CD14-positive monocyte (primary cell): ENCODE measurements around the gene GSTCD. TPM values are rescaled to one million over a fixed set of nuclear protein-coding genes. Genes with fewer than 3 reads are reported as not detected.

ENCODE experiments used
- DNase-seq, 3 donors: peaks; one replicate each; pipeline ENCODE4 v3.0.0-alpha.2; 2011 to 2022
- H2AFZ ChIP-seq: 2 replicates; pipeline ENCODE4 v1.6.0; 2012; ENCODE audit warnings: mild to moderate bottlenecking, low read depth, low read length, inconsistent platforms; ENCODE audit not compliant: insufficient read depth, poor library complexity, severe bottlenecking
- H3K27ac ChIP-seq, 2 donors: 1 replicate in 1 of 2; 2 replicates in 1 of 2; pipeline ENCODE4 v1.5.1; 2012 to 2013; ENCODE audit warnings: low read length in 2 of 2, control low read depth in 1 of 2, inconsistent platforms in 1 of 2, low read depth in 1 of 2, mild to moderate bottlenecking in 1 of 2
- H3K27me3 ChIP-seq, 2 donors: one replicate each; pipeline versions ENCODE4 v1.6.0 to v1.6.1; 2011 to 2013; ENCODE audit warnings: low read length in 2 of 2; ENCODE audit not compliant: control insufficient read depth in 2 of 2, insufficient read depth in 2 of 2
- H3K36me3 ChIP-seq, 2 donors: replicated peaks in 1 of 2; 1 replicate in 1 of 2; 2 replicates in 1 of 2; pipeline versions ENCODE4 v1.5.1 to v1.6.1; 2012 to 2013; ENCODE audit warnings: low read length in 2 of 2, control low read depth in 1 of 2, inconsistent platforms in 1 of 2, mild to moderate bottlenecking in 1 of 2; ENCODE audit not compliant: insufficient read depth in 2 of 2, control insufficient read depth in 1 of 2
- H3K4me1 ChIP-seq, 2 donors: 1 replicate in 1 of 2; 2 replicates in 1 of 2; pipeline versions ENCODE4 v1.5.1 to v1.6.1; 2012 to 2013; ENCODE audit warnings: low read length in 2 of 2, control low read depth in 1 of 2, inconsistent platforms in 1 of 2, mild to moderate bottlenecking in 1 of 2, moderate library complexity in 1 of 2; ENCODE audit not compliant: insufficient read depth in 2 of 2, control insufficient read depth in 1 of 2
- H3K4me2 ChIP-seq: replicated peaks from 2 replicates; pipeline ENCODE3; 2012; ENCODE audit warnings: low read length, moderate library complexity, mild to moderate bottlenecking; ENCODE audit not compliant: poor library complexity, severe bottlenecking; ENCODE audit errors: extremely low read depth
- H3K4me3 ChIP-seq, 3 experiments: fragments of 200-600 bp in 1 of 3; sonication (generic) in 1 of 3; replicated peaks in 1 of 3; 1 replicate in 2 of 3; 2 replicates in 1 of 3; pipeline ENCODE4 v1.5.1; 2011 to 2013; ENCODE audit warnings: low read length in 3 of 3, mild to moderate bottlenecking in 3 of 3, control low read depth in 2 of 3, low read depth in 2 of 3, inconsistent platforms in 1 of 3, moderate library complexity in 1 of 3
- H3K79me2 ChIP-seq: 2 replicates; pipeline ENCODE4 v1.6.0; 2012; ENCODE audit warnings: mild to moderate bottlenecking, control low read depth, inconsistent platforms, low read length, moderate library complexity; ENCODE audit not compliant: insufficient read depth
- H3K9ac ChIP-seq: 2 replicates; pipeline ENCODE4 v1.6.0; 2017; ENCODE audit warnings: low read length, mild to moderate bottlenecking; ENCODE audit not compliant: insufficient read depth, poor library complexity, severe bottlenecking
- H3K9me3 ChIP-seq, 2 donors: replicated peaks in 1 of 2; 1 replicate in 1 of 2; 2 replicates in 1 of 2; pipeline versions ENCODE4 v1.5.1 to v1.6.1; 2012 to 2013; ENCODE audit warnings: low read length in 2 of 2, control low read depth in 1 of 2; ENCODE audit not compliant: control insufficient read depth in 1 of 2, insufficient read depth in 1 of 2
- H4K20me1 ChIP-seq: 2 replicates; pipeline ENCODE4 v1.6.0; 2012; ENCODE audit warnings: mild to moderate bottlenecking, low read length, control low read depth, moderate library complexity; ENCODE audit not compliant: insufficient read depth
- H3K27ac Mint-ChIP-seq, 7 donors: one replicate each; pipeline ENCODE4 v1.8.0; 2020; ENCODE audit warnings: mild to moderate bottlenecking in 7 of 7, mixed read lengths in 7 of 7, moderate library complexity in 6 of 7, inconsistent platforms in 2 of 7
- H3K27me3 Mint-ChIP-seq, 3 donors: one replicate each; pipeline ENCODE4 v1.8.0; 2021 to 2022; ENCODE audit warnings: low read depth in 3 of 3, mild to moderate bottlenecking in 3 of 3, mixed read lengths in 3 of 3, moderate library complexity in 3 of 3, inconsistent platforms in 1 of 3
- H3K36me3 Mint-ChIP-seq, 2 donors: one replicate each; pipeline ENCODE4 v1.8.0; 2020; ENCODE audit warnings: mixed read lengths in 2 of 2, inconsistent platforms in 1 of 2, mild to moderate bottlenecking in 1 of 2
- H3K4me1 Mint-ChIP-seq: one replicate; pipeline ENCODE4 v1.8.0; 2020; ENCODE audit warnings: mild to moderate bottlenecking, mixed read lengths
- H3K4me3 Mint-ChIP-seq, 2 donors: one replicate each; pipeline ENCODE4 v1.8.0; 2020; ENCODE audit warnings: mild to moderate bottlenecking in 2 of 2, mixed read lengths in 2 of 2, moderate library complexity in 1 of 2
- H3K9me3 Mint-ChIP-seq, 7 donors: one replicate each; pipeline ENCODE4 v1.8.0; 2020 to 2022; ENCODE audit warnings: mixed read lengths in 7 of 7, mild to moderate bottlenecking in 6 of 7, moderate library complexity in 6 of 7, inconsistent platforms in 2 of 7
- WGBS: methylation state at CpG from one replicate; pipeline ENCODE4 v1.1.5; 2013; ENCODE audit warnings: missing lambda C conversion rate; ENCODE audit not compliant: insufficient coverage; 5-methylcytosine and 5-hydroxymethylcytosine counted together
- intact Hi-C, 2 donors: fragments of 100-400 bp; cut with micrococcal nuclease; formaldehyde crosslinking; loops; one replicate each; pipeline versions ENCODE4 v1.15.0 to v1.15.1; 2023
- polyA plus RNA-seq, 3 donors: library from polyadenylated mRNA; depleted of rRNA in 1 of 3; unstranded in 2 of 3; stranded (reverse) in 1 of 3; fragments of 300-500 nt in 2 of 3; fragments of >200 nt in 1 of 3; fragmentation: Illumina TruSeq in 2 of 3; gene quantifications; 1 replicate in 2 of 3; 2 replicates in 1 of 3; pipeline ENCODE4 v1.2.3, GENCODE V29; 2012 to 2021
- TF ChIP-seq, protein P1 (sequence below): fragments of 200-600 bp; IDR thresholded peaks from one replicate; pipeline ENCODE4 v1.8.0; 2022; ENCODE audit warnings: antibody characterized with exemption, mild to moderate bottlenecking

Gene GSTCD
- polyA plus RNA-seq, 3 donors = 0.93 to 1.5 (median 1.2) TPM

DNA sequence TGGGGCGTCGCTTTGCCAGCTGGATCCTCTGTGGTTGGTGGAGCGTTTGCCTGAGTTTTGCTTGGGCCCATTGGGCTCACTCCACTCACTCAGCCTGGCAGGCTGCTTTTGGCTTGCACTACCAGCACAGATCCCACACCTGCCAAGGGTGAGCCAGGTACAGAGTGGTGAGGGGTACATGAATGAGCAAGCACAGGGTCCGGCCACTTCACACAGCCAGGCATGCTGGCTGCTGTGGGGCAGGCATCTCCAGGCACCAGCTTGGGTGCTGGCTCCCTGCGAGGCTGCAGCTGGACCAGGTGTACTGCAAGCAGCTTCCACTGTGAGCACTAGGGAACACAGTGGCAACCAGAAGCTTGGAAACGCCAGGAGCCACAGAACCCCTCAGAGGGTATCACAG, 126.6 kb downstream of the GSTCD start:
- H3K4me2 ChIP-seq = no peak overlapping the region
- H3K9me3 ChIP-seq = peaks cover 0 to 16% of the 10 kb centered on the region in 2 donors
- no peaks in the 10 kb centered on the region for H4K20me1 ChIP-seq
- no peaks in the 10 kb centered on the region for H3K79me2 ChIP-seq
- Mint-ChIP-seq H3K27me3 (peaks cover 0 to 2% (median 0%) of the 10 kb centered on the region in 3 donors), H3K9me3 (peaks cover 0 to 7% (median 5%) of the 10 kb centered on the region in 7 donors), H3K27ac (no peak overlapping the region), H3K36me3 (peaks cover 19 to 20% of the 10 kb centered on the region in 2 donors), H3K4me1 (no peaks in the 10 kb centered on the region), H3K4me3 (no peak overlapping the region)
- no peaks in the 10 kb centered on the region for H3K4me1 ChIP-seq
- no peak overlapping the region for H3K4me3 ChIP-seq
- TF ChIP-seq, protein P1, sequence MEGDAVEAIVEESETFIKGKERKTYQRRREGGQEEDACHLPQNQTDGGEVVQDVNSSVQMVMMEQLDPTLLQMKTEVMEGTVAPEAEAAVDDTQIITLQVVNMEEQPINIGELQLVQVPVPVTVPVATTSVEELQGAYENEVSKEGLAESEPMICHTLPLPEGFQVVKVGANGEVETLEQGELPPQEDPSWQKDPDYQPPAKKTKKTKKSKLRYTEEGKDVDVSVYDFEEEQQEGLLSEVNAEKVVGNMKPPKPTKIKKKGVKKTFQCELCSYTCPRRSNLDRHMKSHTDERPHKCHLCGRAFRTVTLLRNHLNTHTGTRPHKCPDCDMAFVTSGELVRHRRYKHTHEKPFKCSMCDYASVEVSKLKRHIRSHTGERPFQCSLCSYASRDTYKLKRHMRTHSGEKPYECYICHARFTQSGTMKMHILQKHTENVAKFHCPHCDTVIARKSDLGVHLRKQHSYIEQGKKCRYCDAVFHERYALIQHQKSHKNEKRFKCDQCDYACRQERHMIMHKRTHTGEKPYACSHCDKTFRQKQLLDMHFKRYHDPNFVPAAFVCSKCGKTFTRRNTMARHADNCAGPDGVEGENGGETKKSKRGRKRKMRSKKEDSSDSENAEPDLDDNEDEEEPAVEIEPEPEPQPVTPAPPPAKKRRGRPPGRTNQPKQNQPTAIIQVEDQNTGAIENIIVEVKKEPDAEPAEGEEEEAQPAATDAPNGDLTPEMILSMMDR = no peak
- no peak overlapping the region for H3K27ac ChIP-seq
- 94% methylated on average over 6 of the region's 6 CpGs for WGBS
- DNase-seq = no peak
- intact Hi-C loops = no loop called here
- no peaks in the 10 kb centered on the region for H3K27me3 ChIP-seq
- no peaks in the 10 kb centered on the region for H3K36me3 ChIP-seq
- H2AFZ ChIP-seq = no peak overlapping the region
- H3K9ac ChIP-seq = no peak overlapping the region

DNA sequence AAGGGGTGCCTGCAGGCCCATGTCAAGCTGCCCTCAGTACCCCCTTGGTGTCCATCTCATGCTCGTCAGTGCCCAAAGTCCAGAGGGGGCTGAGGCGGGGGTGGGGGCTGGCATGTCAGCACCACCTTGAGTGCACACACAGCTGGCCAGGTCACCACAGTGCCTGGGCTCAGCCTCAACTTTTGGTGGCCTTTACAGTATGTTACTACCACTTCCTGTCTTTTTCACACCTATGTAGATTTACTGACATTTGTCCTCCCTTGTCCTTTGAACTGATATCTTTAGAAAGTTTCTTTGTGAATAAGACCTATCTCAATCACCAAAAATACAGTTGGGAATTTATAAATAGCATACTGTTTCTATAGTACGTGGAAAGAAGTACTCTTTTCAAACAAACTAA, 128.0 kb downstream of the GSTCD start:
- H3K36me3 ChIP-seq = no peaks in the 10 kb centered on the region
- Mint-ChIP-seq H3K4me3 (no peak overlapping the region), H3K4me1 (no peaks in the 10 kb centered on the region), H3K9me3 (peaks cover 0 to 7% (median 5%) of the 10 kb centered on the region in 7 donors), H3K36me3 (peaks cover 21 to 22% of the 10 kb centered on the region in 2 donors), H3K27me3 (peaks cover 0 to 2% (median 0%) of the 10 kb centered on the region in 3 donors), H3K27ac (no peak overlapping the region)
- H2AFZ ChIP-seq = no peak overlapping the region
- no peak for DNase-seq
- no peaks in the 10 kb centered on the region for H3K4me1 ChIP-seq
- intact Hi-C loops = no loop called here
- peaks cover 0 to 16% of the 10 kb centered on the region in 2 donors for H3K9me3 ChIP-seq
- no peaks in the 10 kb centered on the region for H3K27me3 ChIP-seq
- no peak overlapping the region for H3K27ac ChIP-seq
- TF ChIP-seq, protein P1 = no peak
- H3K79me2 ChIP-seq = no peaks in the 10 kb centered on the region
- no peak overlapping the region for H3K4me2 ChIP-seq
- H3K9ac ChIP-seq = no peak overlapping the region
- H3K4me3 ChIP-seq = no peak overlapping the region
- 100% methylated on average over 2 of the region's 3 CpGs for WGBS
- no peaks in the 10 kb centered on the region for H4K20me1 ChIP-seq
